Right ventricle myocardium inferior (tissue), 1 donor: ENCODE measurements around the gene ABCC11. TPM values are rescaled to one million over a fixed set of nuclear protein-coding genes. Genes with fewer than 3 reads are reported as not detected.
"Not testable (repeated sequence)": the region's sequence is repeated elsewhere in the genome, so short reads cannot be mapped to it uniquely, and the experiment has no call there.

Experiments used
- ATAC-seq: fragments of 200-7000 bp; cut with Tn5 transposase; one replicate; pipeline ENCODE4 v1.9.1; 2020; ENCODE audit warnings: mild to moderate bottlenecking, moderate library complexity
- DNase-seq: peaks from one replicate; pipeline ENCODE4 v3.0.0; 2021; ENCODE audit errors: missing footprints
- intact Hi-C: fragments of 100-400 bp; cut with DNase I; formaldehyde crosslinking; loops from one replicate; pipeline ENCODE4 v1.11.0; 2022
- total RNA-seq: library from RNA; stranded (reverse); fragmentation: NEBNext Ultra II Directional; extraction: Animal tissue kit (Norgen Biotek cat#: 25700); gene quantifications from one replicate; pipeline ENCODE4 v1.2.1, GENCODE V29; 2021
- donor health status: DM: no; HTN: yes; CAD: no; lungs with severe emphysema.

Gene ABCC11
- total RNA-seq, 1 donor from 2014 or later, result not detected

DNA sequence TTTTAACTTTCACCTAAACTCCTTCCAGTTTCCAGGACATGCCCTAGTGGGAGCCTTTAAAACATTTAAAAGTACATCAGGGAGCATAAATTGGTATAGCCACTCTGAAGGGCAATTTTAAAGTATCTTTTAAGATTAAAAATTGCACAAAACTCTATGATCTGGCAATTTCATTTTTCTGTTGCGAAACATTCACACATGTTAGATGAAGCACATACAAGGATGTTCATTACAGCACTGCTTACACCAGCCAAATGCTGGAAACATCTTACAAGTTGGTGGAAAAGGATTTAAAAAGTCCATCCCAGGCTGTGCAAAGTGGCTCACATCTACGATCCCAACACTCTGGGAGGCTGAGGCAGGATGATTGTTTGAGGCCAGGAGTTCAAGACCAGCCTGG lies 29.6 kb downstream of the ABCC11 start:
- intact Hi-C loops, result no loop called here
- no peak for ATAC-seq
- no peak for DNase-seq

DNA sequence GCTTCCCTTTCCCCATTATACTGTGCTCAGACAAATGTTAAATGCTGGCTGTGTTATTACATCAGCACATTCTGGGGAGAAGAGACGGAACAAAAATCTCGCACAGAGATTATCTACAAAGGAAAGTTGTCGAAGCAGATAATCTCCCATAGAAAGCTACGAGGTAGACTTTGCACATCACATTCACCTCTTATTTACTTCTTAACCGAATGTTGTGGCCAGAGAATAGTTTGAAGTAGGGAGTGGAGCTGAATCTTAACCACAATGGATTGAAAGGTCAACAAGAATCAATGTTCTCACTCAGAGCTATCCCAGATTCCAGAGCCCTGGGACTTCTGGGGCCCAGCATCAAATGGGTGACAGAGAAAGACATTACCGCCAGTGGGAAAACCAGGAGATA lies 31.6 kb downstream of the ABCC11 start:
- DNase-seq (no peak), ATAC-seq (no peak)

DNA sequence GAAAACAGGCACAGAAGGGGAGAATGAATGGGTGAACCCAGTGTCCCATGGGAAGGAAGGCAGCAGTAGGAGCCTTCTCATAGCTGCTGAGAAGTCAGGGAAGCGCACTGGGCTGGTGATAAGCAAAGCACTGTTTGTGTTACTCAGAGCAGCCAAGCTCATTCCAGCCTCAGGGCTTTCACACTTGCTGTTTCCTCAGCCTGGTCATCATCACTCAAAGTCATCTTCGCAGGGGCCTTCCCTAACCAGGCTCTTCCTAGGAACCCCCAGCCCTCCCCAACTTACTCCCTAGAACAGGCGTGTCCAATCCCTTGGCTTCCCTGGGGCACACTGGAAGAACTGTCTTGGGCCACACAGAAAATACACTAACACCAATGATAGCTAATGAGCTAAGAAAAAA lies 35.3 kb downstream of the ABCC11 start:
- no peak for ATAC-seq
- intact Hi-C loops, result no loop called here
- DNase-seq, result no peak

More for the DNA sequence above, 31.6 kb downstream of the ABCC11 start:
- intact Hi-C loops, result no loop called here

DNA sequence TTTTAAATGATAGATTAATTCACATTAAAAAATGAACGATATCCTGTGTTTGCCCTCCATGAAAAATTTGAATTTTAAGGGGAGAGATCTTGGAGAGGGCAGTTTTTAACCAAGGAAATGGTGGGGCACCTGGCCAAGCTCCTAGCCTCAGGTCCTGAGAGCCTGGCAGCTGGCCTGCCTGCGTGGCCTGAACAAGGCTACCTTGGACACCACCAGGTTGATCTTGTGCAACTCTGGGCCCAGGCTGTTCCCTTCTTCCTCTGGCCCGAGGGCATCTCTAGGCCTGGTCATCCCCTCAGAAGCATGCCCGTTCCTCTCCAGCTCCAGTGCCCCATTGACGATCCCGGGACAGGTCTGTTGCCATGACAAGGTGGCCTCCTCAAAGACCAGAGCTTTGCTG lies 36.6 kb downstream of the ABCC11 start:
- intact Hi-C loops, result no loop called here
- DNase-seq (no peak), ATAC-seq (no peak)

DNA sequence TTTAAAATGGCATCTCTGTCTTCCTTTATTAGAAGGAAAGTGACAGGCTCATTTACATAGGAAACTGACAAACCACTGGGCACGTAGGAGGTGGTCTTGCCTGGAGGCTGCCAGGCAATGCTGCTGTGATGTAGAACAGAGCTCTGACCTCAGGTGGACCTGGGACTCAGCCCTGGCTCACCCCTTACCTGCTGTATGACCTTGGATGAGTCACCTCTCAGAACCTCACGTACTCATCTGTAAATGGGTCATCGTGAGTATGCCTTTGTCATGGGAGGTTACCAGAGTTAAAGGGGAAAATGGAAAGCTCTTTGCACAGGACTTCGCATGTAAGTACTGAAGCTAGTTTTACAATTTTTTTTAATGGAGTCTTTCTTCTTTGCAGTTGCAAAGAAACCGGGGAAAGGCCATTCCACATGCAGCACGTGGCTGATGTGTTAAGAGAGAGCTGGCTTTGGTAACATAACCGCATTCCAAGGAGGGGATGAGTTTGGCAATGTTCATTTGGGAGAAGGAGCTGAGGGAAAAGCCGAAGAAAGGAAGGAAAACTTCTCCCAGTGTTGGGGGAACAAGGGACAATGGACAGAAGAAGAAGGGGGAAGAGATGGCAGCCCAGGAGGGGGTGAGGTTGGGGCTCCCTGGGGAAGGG lies 40.6 kb downstream of the ABCC11 start:
- intact Hi-C loops, result no loop called here
- ATAC-seq, result no peak
- DNase-seq, result no peak

DNA sequence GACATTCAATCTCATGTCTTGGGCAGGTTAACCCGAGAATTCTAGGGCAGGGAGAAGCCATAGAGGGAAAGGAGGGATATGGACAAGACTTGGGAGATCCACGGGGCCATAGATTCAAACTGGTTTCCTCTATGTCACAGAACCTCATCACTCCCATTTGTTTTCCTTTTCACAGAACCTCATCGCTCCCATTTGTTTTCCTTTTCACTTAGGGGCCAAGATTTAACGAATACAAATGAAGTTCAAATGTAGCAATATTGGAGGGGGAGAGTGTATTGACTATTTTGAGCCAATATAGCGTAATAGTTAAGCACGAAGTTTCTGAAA lies 42.6 kb downstream of the ABCC11 start:
- ATAC-seq (no peak), DNase-seq (no peak)
- intact Hi-C loops, result no loop called here

DNA sequence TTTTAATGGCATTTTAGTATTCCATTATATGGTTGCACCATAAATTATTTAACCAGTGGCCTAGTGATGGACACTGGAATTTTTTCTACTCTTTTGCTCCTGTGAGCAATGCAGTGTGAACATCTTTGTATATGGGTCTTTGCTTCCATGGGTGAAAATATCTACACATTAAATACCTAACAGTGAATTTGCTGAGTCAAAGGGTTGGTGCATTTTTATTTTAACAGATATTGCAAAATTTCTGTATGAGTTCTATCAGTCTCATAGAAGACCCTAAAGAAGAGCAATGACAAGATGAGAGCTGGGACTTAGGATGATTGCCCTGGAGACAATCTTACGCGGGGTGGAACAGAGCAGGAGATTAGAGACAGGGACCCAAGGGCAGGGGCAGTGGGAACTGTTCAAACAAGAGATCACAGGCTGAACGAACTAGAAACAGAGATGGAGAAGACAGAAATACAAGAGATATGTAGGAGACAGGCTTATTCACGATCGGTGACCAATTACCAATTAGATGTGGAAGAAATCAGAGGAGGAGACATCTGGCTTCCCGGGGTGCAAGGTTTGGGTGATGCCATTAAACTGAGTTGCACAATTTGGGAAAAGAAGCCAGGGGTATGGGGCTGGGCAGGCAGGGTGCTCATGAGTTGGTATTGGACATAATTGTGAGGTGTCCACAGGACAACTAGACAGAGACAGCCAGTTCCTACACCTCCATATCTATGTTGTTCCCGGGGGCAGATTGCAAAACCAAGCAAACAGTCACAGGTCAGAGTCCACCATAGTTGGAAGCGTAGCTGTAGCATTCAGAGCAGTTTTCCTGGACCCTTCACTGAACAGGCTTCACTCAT lies 43.1 kb downstream of the ABCC11 start:
- intact Hi-C loops, result no loop called here
- no peak for DNase-seq
- ATAC-seq, result no peak

DNA sequence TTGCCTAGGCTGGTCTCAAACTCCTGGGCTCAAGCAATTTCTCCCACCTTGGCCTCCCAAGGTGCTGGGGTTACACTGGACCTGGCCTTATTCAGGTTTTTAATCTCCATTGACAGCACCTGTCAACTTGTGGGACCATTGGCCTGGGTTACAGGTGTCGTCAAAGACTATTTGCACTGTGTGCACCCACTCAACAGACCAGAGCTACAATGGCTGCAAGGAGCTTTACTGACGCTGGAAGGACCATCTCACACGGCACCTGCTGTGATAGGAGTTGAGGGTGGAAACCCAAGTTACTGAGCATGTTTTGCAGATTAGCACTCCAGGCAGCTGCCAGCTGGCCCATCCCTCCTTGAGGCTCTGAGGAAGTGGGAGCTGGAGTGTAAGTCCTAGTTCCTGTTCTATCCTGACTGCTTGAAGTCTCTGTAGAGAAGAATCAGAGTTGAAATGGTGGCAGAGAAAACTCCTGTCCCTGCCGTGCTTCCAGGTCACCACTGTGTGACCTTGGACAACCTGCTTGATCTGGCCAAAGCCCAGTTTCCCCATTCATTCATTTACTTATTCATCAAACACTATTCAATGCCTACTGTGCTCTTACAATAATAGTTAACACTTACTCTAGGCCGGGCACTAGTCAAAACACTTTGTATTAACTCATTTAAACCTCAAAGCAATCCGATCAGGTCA lies 45.7 kb downstream of the ABCC11 start:
- intact Hi-C loops, result no loop called here
- ATAC-seq, result no peak
- DNase-seq, result no peak

DNA sequence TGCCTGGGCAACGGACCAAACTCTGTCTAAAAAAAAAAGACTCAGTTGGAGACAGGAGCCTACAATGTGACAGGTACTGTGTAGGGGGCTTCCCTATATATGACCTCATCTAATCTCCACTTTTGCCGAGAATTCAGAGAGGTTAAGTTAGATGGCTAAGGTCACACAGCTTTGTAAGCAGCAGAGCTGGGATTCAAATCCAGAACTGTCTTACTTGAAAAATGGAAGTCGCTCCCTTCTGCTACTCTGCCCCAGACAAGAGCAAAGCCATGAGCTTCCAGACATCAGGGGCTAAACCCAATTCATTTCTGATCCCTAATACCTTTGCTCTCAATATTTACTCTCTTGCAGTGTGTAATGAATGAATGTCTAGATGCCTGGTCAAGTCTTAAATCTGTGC lies 50.0 kb downstream of the ABCC11 start:
- ATAC-seq (no peak), DNase-seq (no peak)
- intact Hi-C loops, result no loop called here

DNA sequence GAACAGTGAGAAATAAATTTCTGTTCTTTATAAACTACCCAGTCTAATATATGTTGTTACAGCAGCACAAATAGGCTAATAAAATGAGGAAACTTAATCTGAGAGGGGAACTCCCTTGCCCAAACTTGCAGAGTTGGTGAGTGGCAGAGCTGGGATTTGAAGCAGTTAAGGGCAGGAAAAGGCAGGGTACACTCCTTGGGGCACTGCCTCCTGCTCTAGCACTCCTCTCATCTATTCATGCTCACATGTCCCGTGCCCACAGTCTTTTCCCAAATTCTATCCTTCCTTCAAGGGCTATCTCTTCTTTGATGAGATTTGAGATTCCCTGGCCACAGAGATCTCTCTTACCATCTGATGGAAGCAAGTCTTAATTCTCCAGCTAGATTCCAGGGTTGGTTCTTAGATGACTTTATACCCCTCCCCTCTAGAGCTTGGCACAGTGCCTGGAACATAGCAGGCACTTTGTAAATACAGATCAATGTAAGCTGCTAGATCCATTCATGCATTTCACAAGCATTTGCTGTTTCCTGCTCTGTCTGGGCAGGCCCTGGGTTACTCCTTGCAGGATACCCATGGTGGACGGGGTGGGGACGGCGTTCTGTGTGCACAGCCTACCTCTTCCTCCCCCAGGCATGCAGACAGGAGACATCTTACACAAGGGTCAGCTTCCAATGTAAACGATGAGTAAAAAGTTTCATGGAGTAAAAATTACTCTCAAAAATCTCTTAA lies 52.3 kb downstream of the ABCC11 start:
- DNase-seq, result no peak
- ATAC-seq, result no peak
- intact Hi-C loops, result no loop called here

DNA sequence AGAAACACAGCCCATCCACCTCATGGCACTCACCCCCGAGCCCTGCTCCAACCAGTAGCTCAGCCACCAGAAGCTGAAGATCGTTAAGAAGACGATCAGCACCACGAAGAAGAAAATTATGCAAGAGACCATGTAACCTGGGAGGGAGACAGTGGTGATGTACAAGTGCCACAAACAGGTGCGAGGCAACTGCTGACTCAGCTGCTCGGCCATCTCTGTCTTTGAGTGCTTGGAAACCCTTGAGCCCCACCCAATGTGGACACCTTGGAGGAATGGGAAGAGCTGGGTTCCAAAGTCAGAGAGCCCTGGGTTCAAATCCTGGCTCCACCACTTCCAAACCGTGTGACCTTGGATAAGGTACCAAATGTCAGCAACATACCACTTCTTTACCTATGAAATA lies 53.5 kb downstream of the ABCC11 start:
- ATAC-seq (no peak), DNase-seq (no peak)
- intact Hi-C loops, result no loop called here

DNA sequence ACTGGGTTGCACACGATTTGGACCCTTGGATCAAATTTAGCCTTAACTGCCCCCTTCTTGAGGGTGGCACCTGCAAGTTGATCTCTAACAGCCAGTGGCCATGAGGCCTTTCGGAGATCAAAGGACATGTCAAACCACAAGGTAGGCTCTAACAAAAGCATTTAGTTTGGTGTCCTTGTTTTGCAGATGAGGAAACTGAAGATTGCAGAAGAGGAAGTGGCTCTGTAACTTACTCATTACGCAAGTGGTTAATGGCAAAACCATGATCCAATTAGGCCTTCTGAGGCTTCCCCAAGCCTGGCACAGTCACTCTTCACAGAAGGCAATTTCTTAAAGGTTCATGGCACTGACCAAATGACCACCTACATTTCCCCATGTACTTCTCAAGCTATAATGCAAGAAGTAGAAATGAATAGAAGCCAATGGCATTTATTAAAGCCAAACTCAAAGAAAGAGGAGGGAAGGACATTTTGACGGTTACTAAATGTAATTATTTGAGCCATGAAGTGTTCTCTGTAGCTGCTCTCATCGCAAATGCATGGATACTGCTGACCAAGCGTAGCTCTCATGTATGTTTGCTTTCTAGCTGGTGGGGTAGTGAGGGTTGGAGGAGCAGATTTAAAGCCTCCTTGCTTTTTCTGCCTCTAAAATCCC lies 58.8 kb downstream of the ABCC11 start:
- intact Hi-C loops, result no loop called here
- DNase-seq (no peak), ATAC-seq (no peak)

DNA sequence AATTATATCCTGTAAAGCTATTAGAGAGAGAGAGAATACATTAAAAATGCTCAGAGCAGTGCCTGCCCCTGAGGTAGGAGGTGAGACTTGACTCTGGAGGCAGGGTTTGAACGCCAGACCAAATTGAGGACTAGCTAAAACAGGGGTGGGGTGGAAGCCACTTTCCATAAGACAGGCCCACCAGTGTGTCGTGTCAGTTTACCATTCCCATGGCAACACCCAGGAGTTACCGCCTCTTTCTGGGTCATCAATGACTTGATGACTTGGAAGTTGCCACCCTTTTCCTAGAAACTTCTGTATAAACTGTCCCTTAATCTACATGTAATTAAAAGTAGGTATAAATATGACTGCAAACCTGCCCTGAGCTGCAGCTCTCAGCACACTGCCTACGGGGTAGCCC lies 59.6 kb downstream of the ABCC11 start:
- intact Hi-C loops, result no loop called here
- ATAC-seq, result no peak

DNA sequence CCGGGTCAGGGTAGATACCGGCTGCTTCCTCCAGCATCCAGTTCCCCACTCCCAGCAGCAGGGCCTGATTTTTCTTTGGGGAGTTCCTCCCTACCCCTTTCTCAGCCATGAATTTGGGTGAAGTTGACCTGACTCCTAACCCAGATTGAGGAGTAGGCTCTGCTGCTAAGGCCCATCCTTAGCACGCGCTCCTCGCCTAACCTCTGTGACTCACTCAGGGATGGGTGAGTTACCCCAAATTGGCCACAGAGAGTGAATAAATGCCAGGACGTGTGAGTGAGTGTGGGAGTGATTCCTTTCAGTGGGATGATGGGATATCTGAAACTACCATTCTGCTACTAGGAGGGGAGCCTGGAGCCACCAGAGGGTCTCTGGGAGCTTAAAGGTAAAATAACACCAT lies 62.7 kb downstream of the ABCC11 start:
- intact Hi-C loops, result no loop called here
- DNase-seq (no peak), ATAC-seq (no peak)

More for the DNA sequence above, 59.6 kb downstream of the ABCC11 start:
- DNase-seq, result no peak

DNA sequence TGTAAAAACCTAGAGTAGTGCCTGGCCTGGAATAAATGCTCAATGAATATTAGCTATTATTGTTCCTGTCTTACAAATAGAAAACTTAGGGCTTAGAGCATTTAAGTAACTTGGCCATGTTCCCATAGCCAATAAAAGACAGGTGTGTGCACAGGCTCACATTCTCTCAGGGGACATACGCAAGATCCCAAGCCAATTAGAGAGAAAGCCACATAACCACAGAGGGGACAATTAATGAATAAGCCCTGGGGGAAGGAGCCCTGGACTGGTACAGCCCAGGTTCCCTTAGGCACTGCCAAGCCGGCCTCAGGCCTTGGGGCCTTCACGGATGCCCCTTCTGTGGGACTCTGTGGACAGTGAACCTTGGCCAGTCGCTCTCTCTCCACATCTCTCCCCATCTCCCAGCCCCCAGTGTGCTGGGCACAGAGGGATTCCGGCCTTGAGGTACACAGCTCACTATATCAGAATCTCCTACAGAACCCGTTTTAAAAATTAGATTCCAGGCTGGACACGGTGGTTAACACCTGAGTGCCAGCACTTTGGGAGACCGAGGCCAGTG lies 64.3 kb downstream of the ABCC11 start:
- no peak for ATAC-seq
- no peak for DNase-seq
- intact Hi-C loops, result no loop called here

DNA sequence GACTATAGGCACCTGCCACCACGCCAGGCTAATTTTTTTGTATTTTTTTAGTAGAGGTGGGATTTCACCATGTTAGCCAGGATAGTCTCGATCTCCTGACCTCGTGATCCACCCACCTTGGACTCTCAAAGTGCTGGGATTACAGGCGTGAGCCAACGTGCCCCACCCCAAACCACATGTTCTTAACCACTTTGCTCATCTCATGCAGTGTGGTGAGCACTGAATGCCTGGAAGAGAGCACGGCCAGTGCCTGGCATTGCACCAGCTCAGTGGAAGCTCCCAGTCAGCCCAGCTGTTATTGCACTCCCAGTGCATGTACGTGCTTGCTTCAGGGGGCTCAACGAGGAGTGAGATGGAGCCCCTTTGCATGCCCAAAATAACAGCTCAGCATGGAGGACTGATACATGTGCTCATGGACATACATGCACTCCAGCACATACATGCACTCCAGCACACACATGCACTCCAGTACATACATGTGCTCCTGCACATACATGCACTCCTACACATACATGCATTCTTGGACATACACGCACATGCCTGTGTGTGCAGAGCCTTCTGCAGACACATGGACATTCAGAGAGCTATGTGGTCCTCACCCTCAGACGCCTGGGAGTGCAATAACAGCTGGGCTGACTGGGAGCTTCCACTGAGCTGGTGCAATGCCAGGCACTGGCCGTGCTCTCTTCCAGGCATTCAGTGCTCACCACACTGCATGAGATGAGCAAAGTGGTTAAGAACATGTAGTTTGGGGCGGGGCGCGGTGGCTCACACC lies 65.4 kb downstream of the ABCC11 start:
- intact Hi-C loops, DNase-seq, ATAC-seq: not testable (repeated sequence)

DNA sequence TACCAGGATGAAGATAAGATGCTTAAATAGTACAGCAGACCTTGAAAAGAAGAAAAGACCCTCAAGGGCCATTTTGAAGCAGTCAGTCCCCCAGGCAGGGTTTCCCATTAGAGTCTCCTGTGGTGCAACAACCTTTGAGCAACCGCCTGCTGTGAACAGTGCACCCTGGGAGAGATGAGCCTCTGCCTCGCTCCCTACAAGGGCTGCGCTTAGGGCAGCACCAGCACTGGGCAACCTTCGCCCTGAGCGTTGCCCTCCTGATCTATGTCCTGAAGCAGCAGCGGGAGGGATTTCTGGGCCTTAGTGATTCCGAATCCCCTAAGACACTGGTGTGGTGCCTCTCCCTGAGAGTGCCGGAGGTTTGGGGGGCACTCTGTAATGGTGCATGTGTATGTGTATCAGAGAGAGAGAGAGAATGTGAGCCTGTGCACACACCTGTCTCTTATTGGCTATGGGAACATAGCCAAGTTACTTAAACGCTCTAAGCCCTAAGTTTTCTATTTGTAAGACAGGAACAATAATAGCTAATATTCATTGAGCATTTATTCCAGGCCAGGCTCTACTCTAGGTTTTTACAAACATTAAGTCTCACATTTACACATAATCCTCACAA lies 66.4 kb downstream of the ABCC11 start:
- intact Hi-C loops, result no loop called here
- DNase-seq (no peak), ATAC-seq (no peak)
